Gastrocnemius medialis (tissue), 4 donors: ENCODE measurements around the gene KANSL1.

Source experiments
- CTCF ChIP-seq, 5 experiments: fragments of 450-650 bp in 3 of 5; fragments of 200-600 bp in 2 of 5; sonication (generic) in 2 of 5; IDR thresholded peaks in 4 of 5; conservative IDR thresholded peaks in 1 of 5; 1 replicate in 4 of 5; 2 replicates in 1 of 5; pipeline ENCODE4 v1.5.1; 2016 to 2019; ENCODE audit warnings: antibody characterized with exemption in 5 of 5, mild to moderate bottlenecking in 3 of 5, moderate library complexity in 3 of 5
- POLR2A ChIP-seq, 2 donors: fragments of 450-650 bp; IDR thresholded peaks; one replicate each; pipeline ENCODE4 v1.6.1; 2017; ENCODE audit warnings: antibody characterized with exemption in 2 of 2, mild to moderate bottlenecking in 2 of 2, moderate library complexity in 2 of 2

- TF ChIP-seq CTCF (IDR thresholded peaks at IDR 0.05 in 4 of 5, conservative IDR thresholded peaks at IDR 0.05 in 1 of 5), result no peak
- TF ChIP-seq POLR2A (IDR thresholded peaks at IDR 0.05), result no peak
Measured at GRCh38 chr17:46109603-46110189, 83.5 kb downstream of the KANSL1 start.
